Measurements from ENCODE around the gene ADCY3.
A peak's percentile ranks its signal among the peaks of the same experiment; 100 is the strongest.

Gene ADCY3

GRCh38 chr2:24957221-24957620 lies 37.2 kb upstream of the ADCY3 start:
- H3K4me3 ChIP-seq (replicated peaks in 1 of 2; ENCODE audit: low read depth in 2 of 2, low read length in 2 of 2), result no peak overlapping the region
- TF ChIP-seq CTCF (IDR thresholded peaks at IDR 0.05; ENCODE audit: low read depth, low read length), result no peak
- no peak for DNase-seq (ENCODE audit: low read depth in 2 of 2)

- TF ChIP-seq CTCF (IDR thresholded peaks at IDR 0.05; ENCODE audit: low read depth, low read length), result no peak
- H3K4me3 ChIP-seq (replicated peaks in 1 of 2; ENCODE audit: low read depth in 2 of 2, low read length in 2 of 2), result no peak overlapping the region
- no peak for DNase-seq (ENCODE audit: low read depth in 2 of 2)
These were observed 35.9 kb upstream of the ADCY3 start for GRCh38 chr2:24955921-24956320.

GRCh38 chr2:24955232-24955631 lies 35.2 kb upstream of the ADCY3 start:
- no peak overlapping the region for H3K4me3 ChIP-seq (replicated peaks in 1 of 2; ENCODE audit: low read depth in 2 of 2, low read length in 2 of 2)
- no peak for DNase-seq (ENCODE audit: low read depth in 2 of 2)
- TF ChIP-seq CTCF (IDR thresholded peaks at IDR 0.05; ENCODE audit: low read depth, low read length), result no peak

- no peak for DNase-seq (ENCODE audit: low read depth in 2 of 2)
- H3K4me3 ChIP-seq (replicated peaks in 1 of 2; ENCODE audit: low read depth in 2 of 2, low read length in 2 of 2), result no peak overlapping the region
- TF ChIP-seq CTCF (IDR thresholded peaks at IDR 0.05; ENCODE audit: low read depth, low read length), result no peak
These were observed 30.1 kb upstream of the ADCY3 start for GRCh38 chr2:24950102-24950501.

DNA sequence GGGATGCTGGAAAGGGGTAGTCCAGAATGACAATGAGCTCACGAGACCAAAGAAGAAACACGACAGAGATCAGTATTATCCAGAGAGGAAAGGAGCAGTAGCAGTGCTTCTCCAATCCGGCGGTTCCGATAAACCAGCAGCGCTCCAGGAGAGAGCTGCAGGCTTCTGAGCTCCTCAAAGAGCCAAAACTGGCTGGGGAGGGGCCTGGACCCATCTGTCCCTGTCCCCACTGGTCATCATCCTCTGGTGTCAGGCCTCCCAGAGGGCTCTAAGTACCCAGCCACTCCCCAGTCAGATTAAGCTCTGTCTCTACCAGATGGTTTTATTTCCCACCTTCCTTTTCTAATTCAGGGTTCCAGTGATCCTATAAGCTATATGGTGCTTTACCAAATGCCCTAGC lies 28.5 kb upstream of the ADCY3 start:
- TF ChIP-seq CTCF (IDR thresholded peaks at IDR 0.05; ENCODE audit: low read depth, low read length), result no peak
- no peak for DNase-seq (ENCODE audit: low read depth in 2 of 2)
- no peak overlapping the region for H3K4me3 ChIP-seq (replicated peaks in 1 of 2; ENCODE audit: low read depth in 2 of 2, low read length in 2 of 2)

DNA sequence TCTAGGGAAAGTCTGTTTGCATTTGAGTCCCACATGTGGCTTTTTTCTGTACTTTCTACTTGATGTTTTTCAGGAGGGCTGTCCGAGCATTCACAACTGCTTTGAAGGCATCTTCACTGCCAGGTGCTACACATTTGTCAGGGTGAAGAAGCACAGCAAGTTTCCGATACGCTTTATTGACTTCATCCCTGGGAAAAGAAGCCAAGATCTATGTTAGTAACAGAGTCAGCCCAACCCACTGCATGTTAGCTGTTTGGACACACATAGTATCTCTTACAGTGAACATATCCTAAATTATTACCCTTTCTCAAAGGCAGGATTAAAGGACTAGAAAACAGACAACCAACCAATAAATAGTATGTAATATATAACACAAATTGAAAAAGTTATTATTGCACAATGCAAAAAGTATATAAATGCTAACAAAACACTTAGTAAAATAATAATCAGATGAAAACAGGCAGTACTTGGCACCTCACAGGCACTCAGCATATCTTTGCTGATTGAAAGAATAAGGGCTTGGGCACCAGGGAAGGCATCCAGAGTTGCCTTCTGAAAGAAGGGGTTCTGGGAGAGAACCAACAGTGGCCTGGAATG lies 27.6 kb upstream of the ADCY3 start:
- DNase-seq (ENCODE audit: low read depth in 2 of 2), result no peak
- TF ChIP-seq CTCF (IDR thresholded peaks at IDR 0.05; ENCODE audit: low read depth, low read length), result no peak
- no peak overlapping the region for H3K4me3 ChIP-seq (replicated peaks in 1 of 2; ENCODE audit: low read depth in 2 of 2, low read length in 2 of 2)

GRCh38 chr2:24945907-24946306 lies 25.9 kb upstream of the ADCY3 start:
- H3K4me3 ChIP-seq (replicated peaks in 1 of 2; ENCODE audit: low read depth in 2 of 2, low read length in 2 of 2), result no peak overlapping the region
- DNase-seq (ENCODE audit: low read depth in 2 of 2), result peak in 1 of 2 donors; percentile 31
- TF ChIP-seq CTCF (IDR thresholded peaks at IDR 0.05; ENCODE audit: low read depth, low read length), result no peak

All from cardiac fibroblast (primary cell).